KOPT-K1 (cell line): Measurements from ENCODE around the gene PAXIP1.
A peak's percentile ranks its signal among the peaks of the same experiment; 100 is the strongest.
"Not testable (repeated sequence)": the region's sequence is repeated elsewhere in the genome, so short reads cannot be mapped to it uniquely, and the experiment has no call there.

Experiments
- H3K27ac ChIP-seq: fragments of 200-600 bp; sonication (generic); 2 replicates; pipeline ENCODE4 v1.5.1; 2016; ENCODE audit warnings: antibody characterized with exemption, mild to moderate bottlenecking, low read depth, low read length; ENCODE audit not compliant: poor library complexity, severe bottlenecking
- H3K36me3 ChIP-seq: fragments of 200-600 bp; sonication (generic); 2 replicates; pipeline ENCODE4 v1.5.1; 2017; ENCODE audit warnings: antibody characterized with exemption, mild to moderate bottlenecking, low read length, moderate library complexity; ENCODE audit not compliant: insufficient read depth
- H3K9me3 ChIP-seq: fragments of 200-600 bp; sonication (generic); 2 replicates; pipeline ENCODE4 v1.5.1; 2017; ENCODE audit warnings: antibody characterized with exemption, low read length, mild to moderate bottlenecking; ENCODE audit not compliant: insufficient read depth, poor library complexity, severe bottlenecking

PAXIP1 gene, protein sequence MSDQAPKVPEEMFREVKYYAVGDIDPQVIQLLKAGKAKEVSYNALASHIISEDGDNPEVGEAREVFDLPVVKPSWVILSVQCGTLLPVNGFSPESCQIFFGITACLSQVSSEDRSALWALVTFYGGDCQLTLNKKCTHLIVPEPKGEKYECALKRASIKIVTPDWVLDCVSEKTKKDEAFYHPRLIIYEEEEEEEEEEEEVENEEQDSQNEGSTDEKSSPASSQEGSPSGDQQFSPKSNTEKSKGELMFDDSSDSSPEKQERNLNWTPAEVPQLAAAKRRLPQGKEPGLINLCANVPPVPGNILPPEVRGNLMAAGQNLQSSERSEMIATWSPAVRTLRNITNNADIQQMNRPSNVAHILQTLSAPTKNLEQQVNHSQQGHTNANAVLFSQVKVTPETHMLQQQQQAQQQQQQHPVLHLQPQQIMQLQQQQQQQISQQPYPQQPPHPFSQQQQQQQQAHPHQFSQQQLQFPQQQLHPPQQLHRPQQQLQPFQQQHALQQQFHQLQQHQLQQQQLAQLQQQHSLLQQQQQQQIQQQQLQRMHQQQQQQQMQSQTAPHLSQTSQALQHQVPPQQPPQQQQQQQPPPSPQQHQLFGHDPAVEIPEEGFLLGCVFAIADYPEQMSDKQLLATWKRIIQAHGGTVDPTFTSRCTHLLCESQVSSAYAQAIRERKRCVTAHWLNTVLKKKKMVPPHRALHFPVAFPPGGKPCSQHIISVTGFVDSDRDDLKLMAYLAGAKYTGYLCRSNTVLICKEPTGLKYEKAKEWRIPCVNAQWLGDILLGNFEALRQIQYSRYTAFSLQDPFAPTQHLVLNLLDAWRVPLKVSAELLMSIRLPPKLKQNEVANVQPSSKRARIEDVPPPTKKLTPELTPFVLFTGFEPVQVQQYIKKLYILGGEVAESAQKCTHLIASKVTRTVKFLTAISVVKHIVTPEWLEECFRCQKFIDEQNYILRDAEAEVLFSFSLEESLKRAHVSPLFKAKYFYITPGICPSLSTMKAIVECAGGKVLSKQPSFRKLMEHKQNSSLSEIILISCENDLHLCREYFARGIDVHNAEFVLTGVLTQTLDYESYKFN

DNA sequence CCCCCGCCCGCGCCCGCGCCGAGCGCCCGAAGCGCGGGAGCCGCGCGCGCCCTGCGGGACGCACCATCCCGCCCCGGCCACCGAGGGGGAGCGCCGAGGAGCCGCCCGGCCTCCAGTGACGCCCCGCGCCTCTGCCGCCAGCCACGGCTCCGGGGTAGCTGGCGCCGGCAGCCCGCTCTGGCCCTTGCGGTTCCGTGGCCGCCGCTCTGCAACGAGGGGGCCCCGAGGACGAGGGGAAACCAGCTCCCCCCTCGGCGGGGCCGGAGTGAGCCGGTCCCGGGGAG lies at the start of gene PAXIP1:
TSS of gene PAXIP1 (minus strand) at position 33 of the 284 bp plus-strand sequence. CDS start 195 bp downstream, outside the sequence.
- peak within 1 kb of the TSS; percentile 93 for H3K27ac ChIP-seq
- peaks cover 33% of the 10 kb centered on the region for H3K36me3 ChIP-seq
- no peaks in the 10 kb centered on the region for H3K9me3 ChIP-seq

DNA sequence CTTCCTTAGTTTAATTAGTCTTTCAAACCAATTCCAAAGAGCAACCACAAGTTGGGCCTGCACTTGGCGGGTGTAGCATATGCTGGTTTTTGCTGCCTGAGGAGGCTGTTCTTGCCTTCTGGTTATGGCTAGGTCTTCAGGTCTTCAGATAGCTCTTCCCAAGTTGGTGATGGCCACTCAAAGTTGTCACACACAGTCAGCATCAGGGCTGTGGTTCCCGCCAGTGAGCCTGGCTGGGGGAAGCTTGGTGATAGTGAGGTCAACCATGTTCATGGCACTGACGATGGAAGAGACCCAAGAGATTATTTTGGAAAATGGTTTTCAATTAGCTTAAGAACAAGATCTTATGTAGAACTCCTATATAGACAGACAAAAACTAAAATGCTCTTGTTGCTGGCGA lies 48.4 kb upstream of the PAXIP1 start:
- no peaks in the 10 kb centered on the region for H3K36me3 ChIP-seq
- no peak overlapping the region for H3K27ac ChIP-seq
- no peaks in the 10 kb centered on the region for H3K9me3 ChIP-seq

DNA sequence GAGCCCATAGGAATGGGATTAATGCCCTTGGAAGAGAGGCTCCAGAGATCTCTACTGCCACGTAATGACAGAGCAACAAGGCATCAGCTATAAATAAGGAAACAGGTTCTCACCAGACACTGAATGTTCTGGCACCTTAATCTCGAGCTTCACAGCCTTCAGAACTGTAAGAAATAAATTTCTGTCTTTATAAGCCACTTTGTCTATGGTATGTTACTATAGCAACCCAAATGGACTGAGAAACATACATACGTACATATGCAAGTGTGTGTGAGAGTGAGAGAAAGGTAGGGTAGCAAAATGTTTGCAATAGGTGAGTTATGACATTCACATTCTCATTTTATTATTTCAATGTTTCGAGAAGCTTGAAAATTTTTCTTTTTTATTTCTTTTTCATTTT lies 45.1 kb upstream of the PAXIP1 start:
- no peak overlapping the region for H3K27ac ChIP-seq
- no peaks in the 10 kb centered on the region for H3K36me3 ChIP-seq
- no peaks in the 10 kb centered on the region for H3K9me3 ChIP-seq

DNA sequence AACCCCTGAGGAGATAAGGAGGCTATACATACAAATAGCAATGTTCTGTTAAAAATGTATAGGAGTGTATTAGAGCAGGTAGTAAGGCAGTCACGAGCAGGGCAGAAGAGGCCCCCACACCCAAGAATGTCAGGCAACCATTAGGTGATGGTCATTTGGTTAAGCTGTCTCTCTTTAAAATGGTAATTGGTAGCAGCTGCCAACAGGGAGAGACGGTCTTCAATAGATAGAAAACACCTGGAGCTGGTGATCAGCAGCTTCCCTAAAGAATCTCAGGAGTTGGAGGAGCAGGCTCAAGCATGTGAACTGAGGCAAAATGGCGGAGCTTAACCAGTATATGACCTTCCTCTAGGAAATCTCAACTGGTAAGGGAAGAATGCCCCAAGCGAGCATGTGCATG lies 40.8 kb upstream of the PAXIP1 start:
- Histone ChIP-seq H3K27ac (no peak overlapping the region), H3K36me3 (no peaks in the 10 kb centered on the region), H3K9me3 (peaks cover 9% of the 10 kb centered on the region)

DNA sequence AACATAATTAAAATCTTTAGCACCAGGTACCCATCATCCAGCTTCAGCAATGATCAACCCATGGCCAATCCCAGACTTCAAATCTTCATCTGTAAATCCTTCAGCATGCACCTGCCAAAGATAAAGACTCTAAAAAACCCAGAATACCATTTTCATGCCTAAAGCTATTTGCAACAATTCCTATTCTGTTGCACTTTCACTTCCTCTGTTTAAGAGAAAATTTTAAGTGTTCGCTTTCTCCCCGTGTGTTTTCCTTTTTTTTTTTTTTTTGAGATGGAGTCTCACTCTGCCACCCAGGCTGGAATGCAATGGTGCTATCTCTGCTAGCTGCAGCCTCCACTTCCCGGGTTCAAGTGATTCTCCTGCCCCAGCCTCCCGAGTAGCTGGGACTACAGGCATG lies 35.4 kb upstream of the PAXIP1 start:
- H3K9me3 ChIP-seq, result peaks cover 9% of the 10 kb centered on the region
- no peaks in the 10 kb centered on the region for H3K36me3 ChIP-seq
- H3K27ac ChIP-seq, result no peak overlapping the region

DNA sequence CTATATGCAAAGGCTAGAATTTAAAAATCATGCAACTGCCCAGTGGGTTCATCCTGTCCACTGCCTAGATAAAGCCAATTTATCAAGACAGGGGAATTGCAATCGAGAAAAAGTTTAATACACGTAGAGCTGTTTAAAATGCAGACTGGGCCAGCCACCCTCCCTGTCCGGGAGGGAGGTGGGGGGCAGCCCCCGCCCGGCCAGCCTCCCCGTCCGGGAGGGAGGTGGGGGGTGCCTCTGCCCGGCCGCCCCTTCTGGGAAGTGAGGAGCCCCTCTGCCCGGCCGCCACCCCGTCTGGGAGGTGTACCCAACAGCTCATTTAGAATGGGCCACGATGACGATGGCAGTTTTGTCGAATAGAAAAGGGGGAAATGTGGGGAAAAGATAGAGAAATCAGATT lies 31.6 kb upstream of the PAXIP1 start:
- H3K36me3 ChIP-seq, H3K27ac ChIP-seq: not testable (repeated sequence)

DNA sequence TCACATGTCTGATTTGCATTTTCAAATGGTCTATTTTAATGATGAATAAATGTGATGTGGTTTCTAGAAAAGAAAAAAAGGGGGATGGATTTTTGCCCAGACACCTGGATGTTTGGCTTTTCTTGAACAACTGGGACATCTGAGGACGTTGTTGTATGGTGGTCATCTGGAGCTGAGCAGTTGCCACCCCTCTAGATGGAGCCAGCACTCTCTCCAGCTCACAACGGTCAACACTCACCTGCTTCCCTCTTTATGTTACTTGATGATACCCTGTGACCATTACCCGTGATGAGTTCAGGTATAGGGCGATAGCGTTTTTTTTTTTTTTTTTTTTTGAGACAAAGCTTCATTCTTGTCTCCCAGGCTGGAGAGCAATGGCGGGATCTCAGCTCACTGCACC lies 30.1 kb upstream of the PAXIP1 start:
- no peak overlapping the region for H3K27ac ChIP-seq
- no peaks in the 10 kb centered on the region for H3K36me3 ChIP-seq
- H3K9me3 ChIP-seq, result no peaks in the 10 kb centered on the region

More for the DNA sequence above, 31.6 kb upstream of the PAXIP1 start:
- not testable (repeated sequence) for H3K9me3 ChIP-seq

DNA sequence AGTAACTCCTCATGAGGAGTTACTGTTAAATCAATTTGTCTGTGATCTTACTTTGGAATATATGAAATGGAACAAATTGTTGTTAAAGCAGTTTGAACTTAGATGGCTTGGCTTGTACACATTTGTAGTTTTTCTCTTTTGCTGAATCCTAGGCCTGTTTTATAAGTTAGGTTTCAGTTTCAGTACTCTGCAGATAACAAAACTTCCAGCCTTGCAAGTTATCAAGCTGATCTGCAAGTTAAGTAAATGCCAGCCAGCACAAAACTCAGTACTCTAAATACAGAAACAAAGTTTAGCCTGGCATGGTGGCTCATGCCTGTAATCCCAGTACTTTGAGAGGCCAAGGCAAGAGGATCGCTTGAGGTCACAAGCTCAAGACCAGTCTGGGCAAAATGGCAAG lies 25.0 kb upstream of the PAXIP1 start:
- Histone ChIP-seq H3K36me3 (no peaks in the 10 kb centered on the region), H3K9me3 (no peaks in the 10 kb centered on the region), H3K27ac (no peak overlapping the region)

DNA sequence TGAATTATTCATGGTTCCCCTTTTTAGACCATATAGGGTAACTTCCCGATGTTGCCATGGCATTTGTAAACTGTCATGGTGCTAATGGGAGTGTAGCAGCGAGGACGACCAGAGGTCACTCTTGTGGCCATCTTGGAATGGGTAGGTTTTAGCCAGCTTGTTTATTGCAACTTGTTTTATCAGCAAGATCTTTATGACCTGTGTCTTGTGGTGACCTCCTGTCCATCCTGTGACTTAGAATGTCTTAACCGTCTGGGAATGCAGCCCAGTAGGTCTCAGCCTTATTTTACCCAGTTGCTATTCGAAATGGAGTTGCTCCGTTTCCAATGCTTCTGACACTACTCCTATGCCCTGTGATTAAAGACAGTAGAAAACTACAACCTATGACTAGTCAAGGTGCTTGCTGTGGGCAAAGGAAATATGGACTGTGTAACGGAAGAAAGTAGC lies 18.8 kb upstream of the PAXIP1 start:
- Histone ChIP-seq H3K36me3 (no peaks in the 10 kb centered on the region), H3K9me3 (no peaks in the 10 kb centered on the region), H3K27ac (no peak overlapping the region)

DNA sequence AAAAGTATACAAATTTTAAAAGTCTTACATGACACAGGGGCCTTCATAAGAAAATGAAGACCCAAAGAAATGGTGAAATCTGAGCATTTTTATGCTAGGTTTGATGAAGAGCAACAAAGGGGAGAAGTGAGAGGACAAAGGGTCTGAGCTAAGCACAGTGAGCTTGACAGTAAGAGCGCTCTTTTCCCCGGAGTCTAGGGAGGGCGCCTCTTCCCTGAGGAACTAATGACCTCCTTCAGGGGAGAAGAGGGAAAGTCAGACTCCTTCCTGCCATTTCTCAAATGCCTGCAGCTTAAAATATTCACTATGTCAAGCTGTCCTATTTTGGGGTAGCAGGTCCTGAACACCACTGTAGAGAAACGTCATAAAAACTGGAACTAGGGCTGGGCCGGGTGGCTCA lies 18.1 kb upstream of the PAXIP1 start:
- no peaks in the 10 kb centered on the region for H3K9me3 ChIP-seq
- H3K27ac ChIP-seq, result no peak overlapping the region

DNA sequence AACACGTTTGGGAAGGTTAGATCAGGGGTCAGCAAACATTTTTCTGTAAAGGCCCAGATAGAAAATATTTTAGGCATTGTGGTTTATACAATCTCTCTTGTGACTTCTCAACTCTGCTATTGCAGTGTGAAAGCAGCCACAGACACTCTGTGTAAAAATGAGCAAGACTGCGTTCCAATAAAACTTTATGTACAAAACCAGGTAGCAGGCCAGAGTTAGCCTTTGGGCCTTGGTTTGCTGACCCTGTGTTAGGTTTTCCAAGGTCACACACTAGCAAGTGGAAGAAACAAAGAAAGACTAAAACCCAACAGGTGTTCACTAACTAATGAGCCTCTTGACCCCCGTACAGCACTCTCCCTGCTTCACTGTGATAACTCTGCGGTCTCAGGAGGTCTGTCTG lies 14.9 kb upstream of the PAXIP1 start:
- no peaks in the 10 kb centered on the region for H3K9me3 ChIP-seq
- no peak overlapping the region for H3K27ac ChIP-seq

More for the DNA sequence above, 18.1 kb upstream of the PAXIP1 start:
- H3K36me3 ChIP-seq, result no peaks in the 10 kb centered on the region

DNA sequence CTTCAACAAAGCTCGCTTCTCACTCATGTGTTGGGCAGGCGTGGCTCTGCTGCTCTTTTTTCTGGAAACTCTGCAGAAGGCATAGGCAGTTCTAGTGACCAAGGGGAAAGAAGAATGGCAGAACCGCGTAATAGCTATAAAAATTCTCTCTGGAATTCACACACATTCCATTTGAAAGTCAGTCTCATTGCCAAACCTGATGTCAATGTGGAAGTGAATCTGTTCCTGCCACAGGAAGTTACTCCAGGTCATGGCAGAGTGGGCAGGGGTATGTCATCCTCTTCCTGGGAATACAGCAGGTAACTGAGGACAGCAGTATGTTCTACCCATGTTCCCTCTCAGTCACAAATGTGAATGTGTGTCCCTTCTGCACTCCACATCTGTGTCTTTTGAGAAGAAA lies 8.2 kb upstream of the PAXIP1 start:
- Histone ChIP-seq H3K27ac (no peak overlapping the region), H3K9me3 (no peaks in the 10 kb centered on the region), H3K36me3 (peaks cover 9% of the 10 kb centered on the region)

More for the DNA sequence above, 14.9 kb upstream of the PAXIP1 start:
- no peaks in the 10 kb centered on the region for H3K36me3 ChIP-seq

DNA sequence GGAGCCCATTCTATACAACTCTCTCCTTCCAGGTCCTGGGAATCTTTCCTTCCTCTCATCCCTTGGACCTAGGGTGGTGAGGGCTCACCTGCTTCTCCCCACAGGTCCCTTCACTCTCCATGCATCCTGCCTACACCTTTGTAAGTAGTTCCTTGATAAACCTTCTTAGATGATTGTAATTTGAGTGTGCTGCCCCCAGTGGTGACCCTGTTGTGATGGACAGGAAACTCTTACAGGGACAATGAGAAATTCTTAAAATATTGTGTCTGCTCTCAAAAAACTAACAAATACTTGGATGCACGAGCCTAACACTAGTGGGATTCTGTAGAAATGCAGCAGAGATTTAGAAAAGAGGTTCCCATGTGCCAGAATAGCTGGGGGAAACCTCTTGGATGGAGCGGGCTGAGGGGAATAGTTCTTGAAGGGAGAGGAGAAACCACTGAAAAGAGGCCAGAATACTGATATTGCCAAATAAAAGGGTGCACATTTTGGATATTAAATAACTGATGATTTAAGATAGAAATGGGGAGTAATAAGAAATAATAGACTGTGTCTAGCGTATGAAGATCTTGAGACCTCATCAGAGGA lies 6.7 kb upstream of the PAXIP1 start:
- H3K27ac ChIP-seq, result no peak overlapping the region
- peaks cover 15% of the 10 kb centered on the region for H3K36me3 ChIP-seq
- no peaks in the 10 kb centered on the region for H3K9me3 ChIP-seq

DNA sequence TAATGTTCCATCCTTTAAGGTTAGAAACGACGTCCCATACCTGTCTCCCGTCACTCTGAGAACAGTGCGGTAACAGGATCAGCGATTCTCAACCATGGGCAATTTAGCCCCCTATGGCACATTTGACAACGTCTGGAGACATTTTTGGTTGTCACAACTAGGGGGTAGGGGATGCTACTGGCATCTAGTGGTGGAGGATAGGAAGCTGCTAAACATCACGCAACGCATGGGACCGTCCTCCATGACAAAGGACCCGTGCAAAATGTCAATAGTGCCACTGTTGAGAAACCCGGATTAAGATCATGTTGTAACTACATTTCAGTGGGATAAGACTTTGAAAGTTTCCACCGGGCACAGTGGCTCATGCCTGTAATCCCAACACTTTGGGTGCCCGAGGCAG lies 5.0 kb upstream of the PAXIP1 start:
- Histone ChIP-seq H3K27ac (no peak overlapping the region), H3K9me3 (no peaks in the 10 kb centered on the region), H3K36me3 (peaks cover 15% of the 10 kb centered on the region)
